Activated naive CD4-positive, alpha-beta T cell treated with anti-CD3 and anti-CD28 coated beads for 36 hours (primary cell): ENCODE data around the gene MEX3D. TPM values are rescaled to one million over a fixed set of nuclear protein-coding genes. Genes with fewer than 3 reads are reported as not detected.
"Not testable (repeated sequence)": the region's sequence is repeated elsewhere in the genome, so short reads cannot be mapped to it uniquely, and the experiment has no call there.

ENCODE experiments used
- CTCF ChIA-PET: fragments of 350-600 bp; sonication (Branson Sonifier 250); formaldehyde crosslinking; loops from one replicate; lab custom pipeline; 2021; ENCODE audit warnings: antibody characterized with exemption; lab: Charles Lee
- DNase-seq: peaks from one replicate; pipeline ENCODE4 v3.0.0-alpha.2; 2020
- H3K27ac Mint-ChIP-seq: one replicate; pipeline ENCODE4 v1.8.0; 2021; ENCODE audit warnings: mild to moderate bottlenecking, mixed read lengths
- H3K27me3 Mint-ChIP-seq: one replicate; pipeline ENCODE4 v1.8.0; 2021; ENCODE audit warnings: low read depth, mixed read lengths
- H3K36me3 Mint-ChIP-seq: one replicate; pipeline ENCODE4 v1.8.0; 2021; ENCODE audit warnings: low read depth, mixed read lengths
- H3K4me1 Mint-ChIP-seq: one replicate; pipeline ENCODE4 v1.8.0; 2021; ENCODE audit warnings: low read depth, mixed read lengths
- H3K4me3 Mint-ChIP-seq: one replicate; pipeline ENCODE4 v1.8.0; 2021; ENCODE audit warnings: mild to moderate bottlenecking, moderate library complexity, mixed read lengths
- H3K9me3 Mint-ChIP-seq: one replicate; pipeline ENCODE4 v1.8.0; 2021; ENCODE audit warnings: mixed read lengths
- intact Hi-C: fragments of 100-400 bp; cut with micrococcal nuclease; formaldehyde crosslinking; loops from one replicate; pipeline ENCODE4 v1.15.1; 2023
- total RNA-seq, 2 experiments: library from RNA; stranded (reverse); gene quantifications; one replicate each; pipeline ENCODE4 v1.2.3, GENCODE V29; 2021

Gene MEX3D
- total RNA-seq, 2 experiments from 2014 or later: 2.0 to 2.1 TPM

- H3K36me3 Mint-ChIP-seq, H3K4me1 Mint-ChIP-seq, H3K9me3 Mint-ChIP-seq, H3K27ac Mint-ChIP-seq, H3K4me3 Mint-ChIP-seq, DNase-seq, CTCF ChIA-PET: not testable (repeated sequence)
- H3K27me3 Mint-ChIP-seq: peaks cover 25% of the 10 kb centered on the region
- intact Hi-C loops: loop anchor here (10.0 kb wide), 1 partner anchor 255 kb away; no protein-coding TSS in a partner anchor
These were observed 28.4 kb downstream of the MEX3D start for GRCh38 chr19:1539749-1540148.

GRCh38 chr19:1538978-1539377, 29.1 kb downstream of the MEX3D start:
- H3K27me3 Mint-ChIP-seq: peaks cover 23% of the 10 kb centered on the region
- CTCF ChIA-PET: interaction anchor here (0.7 to 1.3 kb wide), 2 partner anchors 133 to 243 kb away, joined by 3 to 4 read pairs; no protein-coding TSS in a partner anchor
- no peak overlapping the region for H3K27ac Mint-ChIP-seq
- no peaks in the 10 kb centered on the region for H3K36me3 Mint-ChIP-seq
- H3K4me1 Mint-ChIP-seq: no peaks in the 10 kb centered on the region
- intact Hi-C loops: no loop called here
- H3K9me3 Mint-ChIP-seq: no peaks in the 10 kb centered on the region
- DNase-seq: no peak
- H3K4me3 Mint-ChIP-seq: no peak overlapping the region

- H3K36me3 Mint-ChIP-seq, DNase-seq, H3K9me3 Mint-ChIP-seq, H3K27ac Mint-ChIP-seq, intact Hi-C loops, H3K4me1 Mint-ChIP-seq, H3K4me3 Mint-ChIP-seq: not testable (repeated sequence)
- CTCF ChIA-PET: interaction anchor here (0.7 to 1.8 kb wide), 2 partner anchors 11 to 73 kb away, joined by 3 to 5 read pairs; no protein-coding TSS in a partner anchor
- H3K27me3 Mint-ChIP-seq: peaks cover 15% of the 10 kb centered on the region
These were observed 32.4 kb downstream of the MEX3D start for GRCh38 chr19:1535699-1536098.

- H3K9me3 Mint-ChIP-seq: no peaks in the 10 kb centered on the region
- H3K4me1 Mint-ChIP-seq: no peaks in the 10 kb centered on the region
- H3K27me3 Mint-ChIP-seq: peaks cover 13% of the 10 kb centered on the region
- no peak for DNase-seq
- H3K36me3 Mint-ChIP-seq: no peaks in the 10 kb centered on the region
- intact Hi-C loops: no loop called here
- no peak overlapping the region for H3K4me3 Mint-ChIP-seq
- CTCF ChIA-PET: interaction anchor here (1.8 kb wide), 1 partner anchor 11 kb away, joined by 5 read pairs; no protein-coding TSS in a partner anchor
- H3K27ac Mint-ChIP-seq: no peak overlapping the region
These were observed 33.2 kb downstream of the MEX3D start for GRCh38 chr19:1534972-1535371.

- DNase-seq: no peak
- Mint-ChIP-seq H3K36me3 (no peaks in the 10 kb centered on the region), H3K4me3 (no peak overlapping the region), H3K4me1 (no peaks in the 10 kb centered on the region), H3K27me3 (peaks cover 14% of the 10 kb centered on the region), H3K27ac (no peak overlapping the region), H3K9me3 (no peaks in the 10 kb centered on the region)
- intact Hi-C loops: no loop called here
- CTCF ChIA-PET: no interaction called here
These were observed 34.5 kb downstream of the MEX3D start for GRCh38 chr19:1533510-1534150.

- no peaks in the 10 kb centered on the region for H3K9me3 Mint-ChIP-seq
- H3K4me1 Mint-ChIP-seq: no peaks in the 10 kb centered on the region
- H3K27ac Mint-ChIP-seq: no peak overlapping the region
- intact Hi-C loops: no loop called here
- no peak overlapping the region for H3K4me3 Mint-ChIP-seq
- H3K27me3 Mint-ChIP-seq: peaks cover 19% of the 10 kb centered on the region
- no peaks in the 10 kb centered on the region for H3K36me3 Mint-ChIP-seq
- no peak for DNase-seq
- CTCF ChIA-PET: no interaction called here
These were observed 36.1 kb downstream of the MEX3D start for GRCh38 chr19:1532003-1532402.

GRCh38 chr19:1531587-1531986, 36.5 kb downstream of the MEX3D start:
- intact Hi-C loops: no loop called here
- CTCF ChIA-PET: no interaction called here

GRCh38 chr19:1530856-1531255, 37.3 kb downstream of the MEX3D start:
- CTCF ChIA-PET: not testable (repeated sequence)

More at GRCh38 chr19:1531587-1531986, 36.5 kb downstream of the MEX3D start:
- H3K9me3 Mint-ChIP-seq: no peaks in the 10 kb centered on the region
- no peak overlapping the region for H3K27ac Mint-ChIP-seq
- peaks cover 20% of the 10 kb centered on the region for H3K27me3 Mint-ChIP-seq
- no peaks in the 10 kb centered on the region for H3K36me3 Mint-ChIP-seq
- no peak overlapping the region for H3K4me3 Mint-ChIP-seq
- no peaks in the 10 kb centered on the region for H3K4me1 Mint-ChIP-seq
- DNase-seq: no peak

GRCh38 chr19:1529430-1529816, 38.7 kb downstream of the MEX3D start:
- no peak overlapping the region for H3K4me3 Mint-ChIP-seq
- CTCF ChIA-PET: no interaction called here
- H3K9me3 Mint-ChIP-seq: no peaks in the 10 kb centered on the region
- intact Hi-C loops: no loop called here
- no peaks in the 10 kb centered on the region for H3K36me3 Mint-ChIP-seq
- peaks cover 30% of the 10 kb centered on the region for H3K27me3 Mint-ChIP-seq
- H3K4me1 Mint-ChIP-seq: peaks cover 5% of the 10 kb centered on the region
- H3K27ac Mint-ChIP-seq: no peak overlapping the region
- DNase-seq: no peak

More at GRCh38 chr19:1530856-1531255, 37.3 kb downstream of the MEX3D start:
- intact Hi-C loops, H3K27ac Mint-ChIP-seq, H3K9me3 Mint-ChIP-seq, H3K4me1 Mint-ChIP-seq, H3K4me3 Mint-ChIP-seq, H3K36me3 Mint-ChIP-seq, DNase-seq: not testable (repeated sequence)
- peaks cover 27% of the 10 kb centered on the region for H3K27me3 Mint-ChIP-seq

- peaks cover 32% of the 10 kb centered on the region for H3K27me3 Mint-ChIP-seq
- no peak overlapping the region for H3K4me3 Mint-ChIP-seq
- no peak for DNase-seq
- intact Hi-C loops: no loop called here
- peaks cover 7% of the 10 kb centered on the region for H3K4me1 Mint-ChIP-seq
- no peaks in the 10 kb centered on the region for H3K36me3 Mint-ChIP-seq
- no peaks in the 10 kb centered on the region for H3K9me3 Mint-ChIP-seq
- CTCF ChIA-PET: no interaction called here
- H3K27ac Mint-ChIP-seq: no peak overlapping the region
These were observed 39.3 kb downstream of the MEX3D start for GRCh38 chr19:1528596-1529429.

- Mint-ChIP-seq H3K27me3 (peaks cover 36% of the 10 kb centered on the region), H3K27ac (no peak overlapping the region), H3K4me1 (peaks cover 7% of the 10 kb centered on the region), H3K4me3 (no peak overlapping the region), H3K36me3 (no peaks in the 10 kb centered on the region), H3K9me3 (no peaks in the 10 kb centered on the region)
- intact Hi-C loops: no loop called here
- no peak for DNase-seq
- CTCF ChIA-PET: no interaction called here
These were observed 40.3 kb downstream of the MEX3D start for GRCh38 chr19:1527650-1528309.

GRCh38 chr19:1526979-1527649, 41.0 kb downstream of the MEX3D start:
- Mint-ChIP-seq H3K36me3 (no peaks in the 10 kb centered on the region), H3K4me3 (no peak overlapping the region), H3K27me3 (peaks cover 36% of the 10 kb centered on the region)

More at GRCh38 chr19:1526979-1527649, 41.0 kb downstream of the MEX3D start:
- intact Hi-C loops: no loop called here
- Mint-ChIP-seq H3K27ac (no peak overlapping the region), H3K4me1 (peaks cover 7% of the 10 kb centered on the region), H3K9me3 (no peaks in the 10 kb centered on the region)
- CTCF ChIA-PET: no interaction called here
- no peak for DNase-seq
